ENCODE measurements around the gene SAMHD1. TPM values are rescaled to one million over a fixed set of nuclear protein-coding genes. Genes with fewer than 3 reads are reported as not detected.
A peak's percentile ranks its signal among the peaks of the same experiment; 100 is the strongest.

SAMHD1 gene
- total and polyA plus RNA-seq, 2 of the 13 experiments (the other 11 are each of a cell fraction or from before 2014, with no cell fraction given): 16.9 to 43.5 TPM

DNA sequence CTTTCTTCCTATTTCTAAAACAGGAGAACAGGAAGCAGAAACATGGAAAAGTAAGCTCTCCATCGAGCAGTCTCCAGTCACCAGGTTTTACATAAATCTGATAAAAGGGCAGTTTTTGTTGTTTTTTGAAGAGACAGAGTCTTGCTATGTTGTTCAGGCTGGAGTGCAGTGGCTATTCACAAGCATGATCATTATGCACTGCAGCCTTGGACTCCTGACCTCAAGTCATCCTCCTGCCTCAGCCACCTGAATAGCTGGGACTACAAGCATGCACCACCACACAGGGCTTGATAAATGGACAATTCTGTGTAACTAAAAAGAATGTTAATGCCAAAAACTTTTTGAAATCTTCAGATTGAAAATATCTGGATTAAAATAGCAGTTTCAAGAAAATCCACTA is 23.8 kb downstream of the SAMHD1 start (continued):
- TF ChIP-seq ZNF317 (CRISPR knock-in tag; IDR thresholded peaks at IDR 0.05) (no peak), ZNF629 (CRISPR knock-in tag; conservative IDR thresholded peaks at IDR 0.05) (peak; percentile 53), SOX13 (IDR thresholded peaks at IDR 0.05) (no peak), SOX13 (CRISPR knock-in tag; conservative IDR thresholded peaks at IDR 0.05 in 1 of 2, IDR thresholded peaks at IDR 0.05 in 1 of 2) (peak in 1 of 2 experiments; percentile 81; a peak in 2 of 4 replicates), ZNF3 (CRISPR knock-in tag; IDR thresholded peaks at IDR 0.05) (0 out of 2 replicates have a peak, but pooled peaks have one; percentile 48), SETDB1 (CRISPR knock-in tag; IDR thresholded peaks at IDR 0.05; ENCODE audit: borderline replicate concordance) (no peak), IKZF4 (CRISPR knock-in tag; IDR thresholded peaks at IDR 0.05; ENCODE audit: borderline replicate concordance, low read depth, not compliant biosample characterization) (peak; percentile 22), CREB1 (IDR thresholded peaks at IDR 0.05) (no peak), CREB1 (CRISPR knock-in tag; IDR thresholded peaks at IDR 0.05) (no peak), ZNF792 (CRISPR knock-in tag; IDR thresholded peaks at IDR 0.05) (peak; percentile 80; the same call in 1 of the 2 replicates), RARG (CRISPR knock-in tag; IDR thresholded peaks at IDR 0.05; ENCODE audit: low read depth) (no peak), MAF1 (CRISPR knock-in tag; IDR thresholded peaks at IDR 0.05; ENCODE audit: borderline replicate concordance) (no peak), ZNF660 (CRISPR knock-in tag; IDR thresholded peaks at IDR 0.05; ENCODE audit: borderline replicate concordance, low read depth) (no peak), EP300 (IDR thresholded peaks at IDR 0.05; ENCODE audit: low read depth in 2 of 2, low read length in 2 of 2) (peak in 1 of 2 experiments; percentile 58; a peak in 2 of 4 replicates), EP300 (CRISPR knock-in tag; IDR thresholded peaks at IDR 0.05; ENCODE audit: borderline replicate concordance) (peak; percentile 32; the same call in 1 of the 2 replicates), MEF2D (CRISPR knock-in tag; IDR thresholded peaks at IDR 0.05) (peak; percentile 56; the same call in 1 of the 2 replicates), EHMT2 (IDR thresholded peaks at IDR 0.05; ENCODE audit: borderline replicate concordance, low read depth, low read length) (no peak), SMAD1 (CRISPR knock-in tag; IDR thresholded peaks at IDR 0.05; ENCODE audit: borderline replicate concordance, low read depth) (no peak), MTA3 (CRISPR knock-in tag; IDR thresholded peaks at IDR 0.05) (no peak), MXI1 (IDR thresholded peaks at IDR 0.05; ENCODE audit: borderline replicate concordance, low read depth, low read length) (no peak), CREM (IDR thresholded peaks at IDR 0.05) (no peak), CREM (CRISPR knock-in tag; IDR thresholded peaks at IDR 0.05) (no peak)
- TF ChIP-seq, protein P1, sequence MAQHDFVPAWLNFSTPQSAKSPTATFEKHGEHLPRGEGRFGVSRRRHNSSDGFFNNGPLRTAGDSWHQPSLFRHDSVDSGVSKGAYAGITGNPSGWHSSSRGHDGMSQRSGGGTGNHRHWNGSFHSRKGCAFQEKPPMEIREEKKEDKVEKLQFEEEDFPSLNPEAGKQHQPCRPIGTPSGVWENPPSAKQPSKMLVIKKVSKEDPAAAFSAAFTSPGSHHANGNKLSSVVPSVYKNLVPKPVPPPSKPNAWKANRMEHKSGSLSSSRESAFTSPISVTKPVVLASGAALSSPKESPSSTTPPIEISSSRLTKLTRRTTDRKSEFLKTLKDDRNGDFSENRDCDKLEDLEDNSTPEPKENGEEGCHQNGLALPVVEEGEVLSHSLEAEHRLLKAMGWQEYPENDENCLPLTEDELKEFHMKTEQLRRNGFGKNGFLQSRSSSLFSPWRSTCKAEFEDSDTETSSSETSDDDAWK (CRISPR knock-in tag; IDR thresholded peaks at IDR 0.05): no peak
- TF ChIP-seq, protein P2, sequence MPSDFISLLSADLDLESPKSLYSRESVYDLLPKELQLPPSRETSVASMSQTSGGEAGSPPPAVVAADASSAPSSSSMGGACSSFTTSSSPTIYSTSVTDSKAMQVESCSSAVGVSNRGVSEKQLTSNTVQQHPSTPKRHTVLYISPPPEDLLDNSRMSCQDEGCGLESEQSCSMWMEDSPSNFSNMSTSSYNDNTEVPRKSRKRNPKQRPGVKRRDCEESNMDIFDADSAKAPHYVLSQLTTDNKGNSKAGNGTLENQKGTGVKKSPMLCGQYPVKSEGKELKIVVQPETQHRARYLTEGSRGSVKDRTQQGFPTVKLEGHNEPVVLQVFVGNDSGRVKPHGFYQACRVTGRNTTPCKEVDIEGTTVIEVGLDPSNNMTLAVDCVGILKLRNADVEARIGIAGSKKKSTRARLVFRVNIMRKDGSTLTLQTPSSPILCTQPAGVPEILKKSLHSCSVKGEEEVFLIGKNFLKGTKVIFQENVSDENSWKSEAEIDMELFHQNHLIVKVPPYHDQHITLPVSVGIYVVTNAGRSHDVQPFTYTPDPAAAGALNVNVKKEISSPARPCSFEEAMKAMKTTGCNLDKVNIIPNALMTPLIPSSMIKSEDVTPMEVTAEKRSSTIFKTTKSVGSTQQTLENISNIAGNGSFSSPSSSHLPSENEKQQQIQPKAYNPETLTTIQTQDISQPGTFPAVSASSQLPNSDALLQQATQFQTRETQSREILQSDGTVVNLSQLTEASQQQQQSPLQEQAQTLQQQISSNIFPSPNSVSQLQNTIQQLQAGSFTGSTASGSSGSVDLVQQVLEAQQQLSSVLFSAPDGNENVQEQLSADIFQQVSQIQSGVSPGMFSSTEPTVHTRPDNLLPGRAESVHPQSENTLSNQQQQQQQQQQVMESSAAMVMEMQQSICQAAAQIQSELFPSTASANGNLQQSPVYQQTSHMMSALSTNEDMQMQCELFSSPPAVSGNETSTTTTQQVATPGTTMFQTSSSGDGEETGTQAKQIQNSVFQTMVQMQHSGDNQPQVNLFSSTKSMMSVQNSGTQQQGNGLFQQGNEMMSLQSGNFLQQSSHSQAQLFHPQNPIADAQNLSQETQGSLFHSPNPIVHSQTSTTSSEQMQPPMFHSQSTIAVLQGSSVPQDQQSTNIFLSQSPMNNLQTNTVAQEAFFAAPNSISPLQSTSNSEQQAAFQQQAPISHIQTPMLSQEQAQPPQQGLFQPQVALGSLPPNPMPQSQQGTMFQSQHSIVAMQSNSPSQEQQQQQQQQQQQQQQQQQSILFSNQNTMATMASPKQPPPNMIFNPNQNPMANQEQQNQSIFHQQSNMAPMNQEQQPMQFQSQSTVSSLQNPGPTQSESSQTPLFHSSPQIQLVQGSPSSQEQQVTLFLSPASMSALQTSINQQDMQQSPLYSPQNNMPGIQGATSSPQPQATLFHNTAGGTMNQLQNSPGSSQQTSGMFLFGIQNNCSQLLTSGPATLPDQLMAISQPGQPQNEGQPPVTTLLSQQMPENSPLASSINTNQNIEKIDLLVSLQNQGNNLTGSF (CRISPR knock-in tag; IDR thresholded peaks at IDR 0.05): no peak
- TF ChIP-seq, protein P3, sequence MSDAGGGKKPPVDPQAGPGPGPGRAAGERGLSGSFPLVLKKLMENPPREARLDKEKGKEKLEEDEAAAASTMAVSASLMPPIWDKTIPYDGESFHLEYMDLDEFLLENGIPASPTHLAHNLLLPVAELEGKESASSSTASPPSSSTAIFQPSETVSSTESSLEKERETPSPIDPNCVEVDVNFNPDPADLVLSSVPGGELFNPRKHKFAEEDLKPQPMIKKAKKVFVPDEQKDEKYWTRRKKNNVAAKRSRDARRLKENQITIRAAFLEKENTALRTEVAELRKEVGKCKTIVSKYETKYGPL (CRISPR knock-in tag; IDR thresholded peaks at IDR 0.05): no peak
